Testis (tissue), 2 donors: ENCODE data around the gene ARVCF.

Experiments
- CTCF ChIP-seq, 3 experiments: fragments of 450-650 bp in 2 of 3; fragments of 200-600 bp in 1 of 3; sonication (generic) in 1 of 3; IDR thresholded peaks; one replicate each; pipeline ENCODE4 v1.5.1; 2016 to 2019; ENCODE audit warnings: antibody characterized with exemption in 3 of 3, mild to moderate bottlenecking in 2 of 3, moderate library complexity in 1 of 3
- POLR2A ChIP-seq: fragments of 450-650 bp; IDR thresholded peaks from one replicate; pipeline ENCODE4 v1.6.1; 2017; ENCODE audit warnings: antibody characterized with exemption, mild to moderate bottlenecking, moderate library complexity

- TF ChIP-seq POLR2A (no peak), CTCF (IDR thresholded peaks at IDR 0.05) (no peak)
These were observed 15.9 kb upstream of the ARVCF start for GRCh38 chr22:20032407-20032991.
